AG10803 (cell line): ENCODE results near the gene PCSK5.
"Not testable (repeated sequence)": the region's sequence is repeated elsewhere in the genome, so short reads cannot be mapped to it uniquely, and the experiment has no call there.

Experiments used
- DNase-seq: peaks from one replicate; pipeline ENCODE4 v3.0.0; 2010; ENCODE audit warnings: low read depth
- H3K4me3 ChIP-seq: 2 replicates; pipeline ENCODE4 v1.5.1; 2011; ENCODE audit warnings: mild to moderate bottlenecking, low read length, control low read depth
- CTCF ChIP-seq: conservative IDR thresholded peaks from 2 replicates; pipeline ENCODE4 v1.5.1; 2011; ENCODE audit warnings: mild to moderate bottlenecking, low read length, control low read depth, inconsistent platforms

The PCSK5 gene

GRCh38 chr9:75958226-75958625, 67.8 kb downstream of the PCSK5 start:
- no peak overlapping the region for H3K4me3 ChIP-seq
- DNase-seq, result no peak
- TF ChIP-seq CTCF, result no peak

GRCh38 chr9:75960551-75960950, 70.1 kb downstream of the PCSK5 start:
- no peak for DNase-seq
- no peak overlapping the region for H3K4me3 ChIP-seq
- no peak for TF ChIP-seq CTCF

GRCh38 chr9:75962013-75962661, 71.7 kb downstream of the PCSK5 start:
- DNase-seq, result peak; percentile 21
- TF ChIP-seq CTCF, result no peak
- H3K4me3 ChIP-seq, result no peak overlapping the region

GRCh38 chr9:75962662-75963036, 72.2 kb downstream of the PCSK5 start:
- no peak overlapping the region for H3K4me3 ChIP-seq
- DNase-seq, result no peak
- no peak for TF ChIP-seq CTCF

GRCh38 chr9:75963321-75963720, 72.8 kb downstream of the PCSK5 start:
- not testable (repeated sequence) for DNase-seq, H3K4me3 ChIP-seq

DNA sequence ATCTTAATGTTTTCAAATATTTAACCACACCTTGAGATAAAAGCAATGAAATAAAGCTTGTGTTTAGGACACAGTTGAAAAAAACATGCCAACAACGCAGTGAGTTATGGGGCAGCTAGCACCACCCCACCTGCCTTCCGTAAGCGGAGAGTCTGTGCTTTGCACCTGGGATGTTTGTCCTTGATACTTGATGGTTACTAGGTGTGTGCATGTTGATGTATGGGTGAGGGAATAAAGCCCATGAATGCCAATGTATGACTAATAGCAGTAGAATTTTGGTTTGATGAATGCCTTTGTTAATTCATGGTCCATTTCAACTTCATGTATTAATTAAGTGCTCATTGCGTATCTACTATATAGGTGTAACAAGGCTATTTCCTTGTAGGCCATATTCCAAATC, 74.0 kb downstream of the PCSK5 start:
- no peak for DNase-seq
- TF ChIP-seq CTCF, result no peak
- no peak overlapping the region for H3K4me3 ChIP-seq

- no peak overlapping the region for H3K4me3 ChIP-seq
- no peak for TF ChIP-seq CTCF
- DNase-seq, result no peak
Observed at GRCh38 chr9:75965231-75965630, 74.8 kb downstream of the PCSK5 start.

- no peak for DNase-seq
- no peak overlapping the region for H3K4me3 ChIP-seq
- TF ChIP-seq CTCF, result no peak
Observed at GRCh38 chr9:75967556-75967955, 77.1 kb downstream of the PCSK5 start.
